CMK (cell line): ENCODE measurements around the gene KCNQ1.

Experiments
- DNase-seq: peaks from one replicate; pipeline ENCODE4 v3.0.0-alpha.2; 2010; ENCODE audit warnings: low read depth

KCNQ1 gene

DNA sequence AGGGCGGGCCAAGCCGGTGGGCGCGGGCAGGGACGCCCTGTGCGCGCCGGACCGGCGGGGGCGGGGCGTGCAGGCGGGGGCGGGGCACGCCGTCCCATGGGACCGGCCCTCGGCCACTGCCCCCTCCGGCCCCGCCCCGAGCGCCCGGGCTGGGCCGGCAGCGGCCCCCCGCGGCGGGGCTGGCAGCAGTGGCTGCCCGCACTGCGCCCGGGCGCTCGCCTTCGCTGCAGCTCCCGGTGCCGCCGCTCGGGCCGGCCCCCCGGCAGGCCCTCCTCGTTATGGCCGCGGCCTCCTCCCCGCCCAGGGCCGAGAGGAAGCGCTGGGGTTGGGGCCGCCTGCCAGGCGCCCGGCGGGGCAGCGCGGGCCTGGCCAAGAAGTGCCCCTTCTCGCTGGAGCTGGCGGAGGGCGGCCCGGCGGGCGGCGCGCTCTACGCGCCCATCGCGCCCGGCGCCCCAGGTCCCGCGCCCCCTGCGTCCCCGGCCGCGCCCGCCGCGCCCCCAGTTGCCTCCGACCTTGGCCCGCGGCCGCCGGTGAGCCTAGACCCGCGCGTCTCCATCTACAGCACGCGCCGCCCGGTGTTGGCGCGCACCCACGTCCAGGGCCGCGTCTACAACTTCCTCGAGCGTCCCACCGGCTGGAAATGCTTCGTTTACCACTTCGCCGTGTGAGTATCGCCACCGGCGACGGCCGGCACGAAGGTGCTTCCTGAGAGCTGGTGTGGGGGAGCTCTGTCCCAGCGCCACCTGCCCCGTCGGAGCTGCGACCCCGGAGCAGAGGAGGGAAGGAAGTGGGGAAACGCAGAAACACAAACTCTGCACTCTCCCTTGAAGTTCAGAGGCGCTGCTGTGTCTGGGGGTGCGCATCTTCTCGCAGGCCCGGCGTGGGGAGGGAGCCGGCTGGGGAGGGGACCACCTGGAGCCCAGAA is at the start of gene KCNQ1:
KCNQ1 (plus strand) TSS at position 188 of the 925 bp plus-strand sequence; CDS start at position 279, 91 bp downstream.
- DNase-seq: no peak

GRCh38 chr11:2395211-2395730 is 49.5 kb upstream of the KCNQ1 start:
- DNase-seq: no peak

GRCh38 chr11:2395856-2396255 is 49.0 kb upstream of the KCNQ1 start:
- DNase-seq: no peak

DNA sequence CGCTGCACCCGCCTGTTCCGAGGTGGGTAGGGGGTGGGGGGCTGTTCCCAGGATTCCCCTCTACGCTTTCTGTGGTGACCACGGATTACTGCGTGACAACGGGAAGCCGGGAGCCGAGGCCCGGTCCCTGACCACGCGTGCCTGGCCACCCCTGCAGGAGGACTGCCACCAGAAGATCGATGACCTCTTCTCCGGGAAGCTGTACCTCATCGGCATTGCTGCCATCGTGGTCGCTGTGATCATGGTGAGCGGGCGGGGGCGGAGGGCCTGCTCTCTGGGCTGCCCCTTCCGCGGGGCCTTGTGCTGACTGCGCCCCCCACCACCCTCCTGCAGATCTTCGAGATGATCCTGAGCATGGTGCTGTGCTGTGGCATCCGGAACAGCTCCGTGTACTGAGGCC is 48.3 kb upstream of the KCNQ1 start:
- no peak for DNase-seq

GRCh38 chr11:2397005-2397404 is 47.8 kb upstream of the KCNQ1 start:
- DNase-seq: no peak

- DNase-seq: no peak
These were observed 46.0 kb upstream of the KCNQ1 start for GRCh38 chr11:2398664-2399355.

- DNase-seq: no peak
These were observed 45.2 kb upstream of the KCNQ1 start for GRCh38 chr11:2399488-2400068.

DNA sequence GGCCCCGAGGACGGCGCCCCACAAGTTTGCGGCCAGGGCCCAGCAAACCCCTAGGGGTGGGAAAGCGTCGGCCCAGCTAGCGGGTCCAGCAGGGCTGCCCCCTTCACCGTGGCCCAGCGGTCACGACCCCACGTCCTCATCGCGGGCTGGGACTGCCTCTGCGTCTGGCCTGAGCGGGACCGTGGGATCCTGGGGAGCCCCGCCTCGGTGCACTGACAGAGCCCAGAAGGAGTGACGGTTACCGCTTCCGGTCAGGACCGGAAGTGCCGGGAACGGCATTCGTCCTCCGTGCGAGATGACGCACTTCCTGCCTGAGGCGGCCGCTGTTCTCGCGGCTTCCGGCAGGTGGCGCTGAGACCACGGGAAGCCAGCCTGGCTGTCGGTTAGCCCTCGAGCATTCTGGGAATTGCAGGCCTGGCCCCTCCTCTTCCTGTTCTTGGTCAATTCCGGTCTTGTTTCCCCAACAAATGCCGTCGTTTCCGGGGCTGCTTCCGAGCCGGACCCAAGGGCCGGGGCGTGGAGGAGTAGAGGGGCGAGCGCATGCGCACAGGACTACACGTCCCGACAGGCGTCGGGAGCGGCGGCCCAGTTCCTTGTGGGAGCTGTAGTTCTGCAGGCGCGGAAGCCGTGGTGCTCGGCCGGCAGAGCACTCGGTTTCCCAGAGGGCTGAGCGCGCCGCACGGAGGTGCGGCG is 44.6 kb upstream of the KCNQ1 start, which contains the start of gene TSSC4:
TSSC4 (plus strand) TSS at position 682 of the 693 bp plus-strand sequence. CDS start 1,884 bp downstream, outside the sequence.
- peak; percentile 93 for DNase-seq

- DNase-seq: no peak
These were observed 43.9 kb upstream of the KCNQ1 start for GRCh38 chr11:2400762-2401435.

DNA sequence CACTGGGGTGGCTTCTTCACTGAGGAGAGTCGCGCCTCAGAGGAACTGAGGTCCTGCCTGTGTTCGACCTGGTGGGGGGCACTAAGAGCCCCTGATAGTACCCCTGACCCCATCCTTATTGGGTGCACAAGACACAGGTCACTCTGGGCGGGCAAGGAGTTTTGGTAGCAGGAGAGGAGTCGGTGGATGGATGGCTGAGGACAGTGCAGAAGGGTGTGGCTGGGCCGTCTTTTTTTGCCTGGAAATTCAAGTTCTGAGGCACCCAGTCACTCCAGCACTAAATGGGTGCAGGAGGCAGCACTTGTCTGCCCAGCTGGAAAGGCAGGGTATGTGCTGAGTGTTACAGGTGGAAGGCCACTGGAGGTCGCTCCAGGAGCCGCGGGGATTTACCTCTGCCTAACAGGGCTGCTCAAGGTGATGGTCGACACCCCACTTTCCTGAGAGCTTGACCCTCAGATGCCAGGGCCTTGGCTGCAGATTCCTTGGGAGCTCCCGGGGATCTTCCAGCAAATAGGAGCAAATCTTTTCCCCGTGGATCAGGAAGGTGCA is 43.3 kb upstream of the KCNQ1 start:
- DNase-seq: no peak

GRCh38 chr11:2402106-2402505 is 42.7 kb upstream of the KCNQ1 start:
- no peak for DNase-seq

- DNase-seq: no peak
These were observed 41.7 kb upstream of the KCNQ1 start for GRCh38 chr11:2402890-2403645.

DNA sequence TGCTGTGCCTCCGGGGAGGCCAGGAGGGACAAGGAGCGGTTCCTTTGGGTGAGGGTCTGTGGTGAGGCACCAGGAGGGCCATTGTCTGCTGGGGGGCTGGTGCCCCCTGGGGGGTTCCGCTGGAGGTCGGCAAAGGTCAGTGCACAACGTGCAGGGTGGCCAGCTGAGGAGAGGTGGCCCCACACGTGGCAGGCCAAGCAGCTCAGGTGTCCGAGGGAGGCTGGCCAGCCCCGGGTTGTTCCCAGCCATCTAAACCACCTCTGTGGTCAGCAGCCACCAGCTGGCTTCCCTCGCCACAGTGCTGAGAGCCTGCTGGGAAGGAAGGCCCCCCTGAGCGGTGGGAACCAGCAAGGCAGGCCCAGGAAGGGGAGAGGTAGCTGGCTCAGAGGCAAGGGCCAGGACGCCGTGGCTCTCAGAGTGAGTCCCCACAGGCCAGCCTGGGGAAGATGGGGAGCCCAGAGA is 40.0 kb upstream of the KCNQ1 start:
- no peak for DNase-seq

DNA sequence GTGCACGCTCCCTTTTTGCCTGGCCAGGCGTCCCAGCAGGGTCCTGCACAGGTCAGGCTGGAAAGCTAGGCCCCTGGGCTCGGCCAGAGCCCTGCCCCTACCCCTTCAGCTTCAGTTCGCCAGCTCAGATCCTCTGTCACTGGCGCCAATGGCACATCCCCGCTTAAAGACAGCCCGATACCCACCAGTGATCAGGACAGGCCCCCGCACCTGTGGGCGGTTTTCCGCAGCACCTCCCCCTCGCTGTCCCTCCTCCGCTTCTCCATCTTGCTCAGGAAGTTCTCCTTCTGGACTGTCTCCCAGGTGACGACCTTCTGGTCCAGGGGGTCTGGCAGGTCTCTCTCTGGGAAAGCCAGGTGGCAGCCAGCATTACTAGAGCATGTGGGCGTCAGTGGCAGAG is 38.4 kb upstream of the KCNQ1 start:
- no peak for DNase-seq

- DNase-seq: no peak
These were observed 37.9 kb upstream of the KCNQ1 start for GRCh38 chr11:2406878-2407410.

DNA sequence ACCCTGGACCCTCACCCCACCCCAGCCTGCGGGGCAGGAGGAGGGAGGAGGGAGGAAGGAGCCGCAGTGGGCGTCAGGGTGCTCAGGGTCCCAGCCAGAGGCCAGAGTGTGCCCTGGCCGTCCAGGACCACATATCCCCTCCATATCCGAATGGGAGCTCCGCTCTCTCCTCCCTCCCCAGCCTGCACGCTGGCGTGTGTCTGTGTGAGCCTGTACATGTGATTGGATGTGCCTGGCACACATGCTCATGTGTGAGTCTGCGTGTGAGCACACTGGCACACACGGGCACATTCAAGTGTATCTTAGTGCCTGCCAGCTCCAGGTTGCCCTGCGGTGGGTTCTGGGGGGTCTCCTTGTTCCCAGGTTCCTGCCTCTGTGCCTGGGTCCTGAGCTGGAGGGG is 36.1 kb upstream of the KCNQ1 start:
- no peak for DNase-seq

- DNase-seq: no peak
These were observed 35.7 kb upstream of the KCNQ1 start for GRCh38 chr11:2409126-2409525.

DNA sequence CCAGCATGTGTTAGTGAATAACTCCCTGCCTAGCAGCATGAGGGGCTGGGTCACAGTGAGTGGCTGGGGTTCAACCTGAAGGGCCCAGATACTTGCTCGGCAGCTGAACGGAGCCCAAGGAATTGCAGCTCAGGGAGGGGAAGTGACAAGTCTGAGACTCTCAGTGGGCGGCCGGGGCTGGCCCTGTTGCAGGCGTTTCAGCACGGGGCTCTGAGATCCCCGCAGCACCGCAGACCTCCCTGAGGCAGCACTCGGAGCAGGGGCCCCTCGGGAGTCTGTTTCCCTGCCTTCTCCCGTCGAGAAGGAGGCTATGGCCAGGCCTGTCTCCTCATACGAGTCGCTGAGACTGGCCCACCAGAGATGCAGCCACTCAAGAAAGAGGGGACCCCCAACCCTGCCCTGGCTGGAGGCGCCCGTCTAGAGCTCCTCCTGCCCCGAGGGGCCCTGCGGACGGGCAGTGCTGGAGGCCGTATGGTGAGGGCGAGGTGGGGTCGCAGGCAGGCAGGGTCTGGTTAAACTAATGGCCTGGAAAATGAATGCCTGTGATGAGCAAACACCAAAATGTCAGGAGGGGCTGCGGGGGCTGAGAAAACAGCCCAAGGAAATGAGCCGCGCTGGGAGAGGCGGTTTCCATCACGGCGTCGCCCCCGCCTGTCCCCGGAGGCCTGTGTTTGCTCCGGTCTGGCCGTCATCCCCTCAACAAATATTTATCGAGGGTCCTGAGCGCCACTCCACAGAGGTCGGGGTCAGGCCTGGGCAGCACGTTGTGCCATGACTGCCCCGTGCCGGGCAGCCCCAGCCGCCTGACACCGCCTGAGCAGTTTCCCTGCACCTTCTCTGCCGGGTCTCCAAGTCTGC is 35.0 kb upstream of the KCNQ1 start:
- no peak for DNase-seq

DNA sequence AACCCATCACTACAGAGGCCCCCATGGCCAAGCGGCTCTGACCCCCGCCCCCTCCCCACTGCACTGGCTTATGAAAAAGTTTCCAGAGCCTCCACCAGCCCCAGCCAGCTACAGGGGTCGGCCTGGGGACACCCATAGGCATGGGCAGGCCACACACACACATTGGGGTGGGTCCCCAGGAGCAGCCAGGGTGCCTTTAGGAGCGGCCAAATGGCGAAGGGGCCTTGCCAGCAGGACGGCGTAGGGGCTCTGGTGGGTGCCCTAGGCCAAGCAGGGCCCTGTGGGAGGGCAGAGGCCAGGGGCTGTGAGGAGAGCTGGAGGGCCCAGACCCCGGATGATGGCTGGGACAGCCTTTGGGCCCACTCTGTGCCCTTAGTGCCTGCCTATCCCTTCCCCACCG is 34.2 kb upstream of the KCNQ1 start:
- DNase-seq: no peak
